WTC11 (cell line): ENCODE measurements around the gene CCNJ. TPM values are rescaled to one million over a fixed set of nuclear protein-coding genes. Genes with fewer than 3 reads are reported as not detected.

Experiments
- ATAC-seq: fragments of 200-7000 bp; cut with Tn5 transposase; 2 replicates; pipeline ENCODE4 v1.10.0; 2021; ENCODE audit warnings: mild to moderate bottlenecking, moderate library complexity
- Bru-seq: library from RNA; stranded (reverse); fragments of 400-500 nt; gene quantifications from one replicate; lab custom pipeline; 2021; lab: Mats Ljungman, UMichigan
- CTCF ChIA-PET: fragments of 300-600 bp; sonication (Branson Sonifier 250); formaldehyde crosslinking; loops from one replicate; lab custom pipeline; 2021; ENCODE audit warnings: antibody characterized with exemption; lab: Charles Lee
- POLR2A ChIA-PET: fragments of 350-600 bp; sonication (Branson Sonifier 250); formaldehyde crosslinking; loops from one replicate; lab custom pipeline; 2021; ENCODE audit warnings: antibody characterized with exemption; lab: Charles Lee
- DNase-seq: peaks from one replicate; pipeline ENCODE4 v3.0.0; 2021; ENCODE audit warnings: low spot score
- H3K27ac Mint-ChIP-seq: 2 replicates; pipeline ENCODE4 v1.8.0; 2021; ENCODE audit warnings: mixed read lengths
- H3K27me3 Mint-ChIP-seq: 2 replicates; pipeline ENCODE4 v1.8.0; 2021; ENCODE audit warnings: low read depth, mild to moderate bottlenecking, moderate library complexity, mixed read lengths
- H3K36me3 Mint-ChIP-seq: 2 replicates; pipeline ENCODE4 v1.8.0; 2021; ENCODE audit warnings: mixed read lengths
- H3K4me1 Mint-ChIP-seq: 2 replicates; pipeline ENCODE4 v1.8.0; 2022; ENCODE audit warnings: mixed read lengths
- H3K4me3 Mint-ChIP-seq: 2 replicates; pipeline ENCODE4 v1.8.0; 2021; ENCODE audit warnings: mild to moderate bottlenecking, moderate library complexity, mixed read lengths
- H3K9me3 Mint-ChIP-seq: 2 replicates; pipeline ENCODE4 v1.8.0; 2021; ENCODE audit warnings: mixed read lengths
- CBFB ChIP-seq: sonication (generic); formaldehyde crosslinking; IDR thresholded peaks from 2 replicates; pipeline ENCODE4 v1.8.1; 2022; ENCODE audit warnings: mild to moderate bottlenecking, low read depth, missing genetic modification reagents
- CREB1 ChIP-seq: sonication (generic); formaldehyde crosslinking; IDR thresholded peaks from 2 replicates; pipeline ENCODE4 v1.8.0; 2023; ENCODE audit warnings: mild to moderate bottlenecking, missing genetic modification reagents
- E2F4 ChIP-seq: sonication (generic); formaldehyde crosslinking; IDR thresholded peaks from 2 replicates; pipeline ENCODE4 v1.8.1; 2022; ENCODE audit warnings: low read depth, mild to moderate bottlenecking, moderate library complexity, missing genetic modification reagents, borderline replicate concordance
- FOXJ3 ChIP-seq: sonication (generic); formaldehyde crosslinking; IDR thresholded peaks from 2 replicates; pipeline ENCODE4 v1.9.0; 2021; ENCODE audit warnings: missing genetic modification reagents, mild to moderate bottlenecking, borderline replicate concordance
- IRF2 ChIP-seq: sonication (generic); formaldehyde crosslinking; IDR thresholded peaks from 2 replicates; pipeline ENCODE4 v1.8.0; 2022; ENCODE audit warnings: low read depth, missing genetic modification reagents, borderline replicate concordance
- JAZF1 ChIP-seq: fragments of 250-450 bp; sonication (Bioruptor Pico); IDR thresholded peaks from 2 replicates; pipeline ENCODE4 v1.9.0; 2021; ENCODE audit warnings: moderate library complexity, mild to moderate bottlenecking, inconsistent platforms
- JUN ChIP-seq: sonication (generic); formaldehyde crosslinking; IDR thresholded peaks from 2 replicates; pipeline ENCODE4 v1.8.0; 2023; ENCODE audit warnings: mild to moderate bottlenecking, missing genetic modification reagents
- MXD4 ChIP-seq: fragments of 250-450 bp; sonication (Bioruptor Pico); IDR thresholded peaks from 2 replicates; pipeline ENCODE4 v1.8.0; 2021; ENCODE audit warnings: mild to moderate bottlenecking, moderate library complexity, borderline replicate concordance
- MYBL2 ChIP-seq: sonication (generic); formaldehyde crosslinking; IDR thresholded peaks from 2 replicates; pipeline ENCODE4 v1.8.1; 2023; ENCODE audit warnings: mild to moderate bottlenecking, moderate library complexity, missing genetic modification reagents
- NFATC4 ChIP-seq: fragments of 250-450 bp; sonication (Bioruptor Pico); IDR thresholded peaks from 2 replicates; pipeline ENCODE4 v1.9.0; 2021; ENCODE audit warnings: mild to moderate bottlenecking
- NR1H2 ChIP-seq: sonication (generic); formaldehyde crosslinking; IDR thresholded peaks from 2 replicates; pipeline ENCODE4 v1.9.0; 2021; ENCODE audit warnings: mild to moderate bottlenecking, moderate library complexity, missing genetic modification reagents
- OVOL2 ChIP-seq: fragments of 250-450 bp; sonication (Bioruptor Pico); IDR thresholded peaks from 2 replicates; pipeline ENCODE4 v1.9.0; 2021; ENCODE audit warnings: mild to moderate bottlenecking, borderline replicate concordance
- PRRX2 ChIP-seq: fragments of 250-450 bp; sonication (Bioruptor Pico); IDR thresholded peaks from 2 replicates; pipeline ENCODE4 v1.8.0; 2021; ENCODE audit warnings: mild to moderate bottlenecking
- RELA ChIP-seq: sonication (generic); formaldehyde crosslinking; IDR thresholded peaks from 2 replicates; pipeline ENCODE4 v1.8.1; 2022; ENCODE audit warnings: missing genetic modification reagents, mild to moderate bottlenecking, borderline replicate concordance
- RORB ChIP-seq: fragments of 250-450 bp; sonication (Bioruptor Pico); IDR thresholded peaks from 2 replicates; pipeline ENCODE4 v1.9.0; 2021; ENCODE audit warnings: mild to moderate bottlenecking
- SMAD4 ChIP-seq: sonication (generic); formaldehyde crosslinking; IDR thresholded peaks from 2 replicates; pipeline ENCODE4 v1.8.0; 2022; ENCODE audit warnings: mild to moderate bottlenecking, missing genetic modification reagents
- TEAD1 ChIP-seq: sonication (generic); formaldehyde crosslinking; IDR thresholded peaks from 2 replicates; pipeline ENCODE4 v1.8.0; 2022; ENCODE audit warnings: mild to moderate bottlenecking, missing genetic modification reagents
- TEAD4 ChIP-seq: sonication (generic); formaldehyde crosslinking; IDR thresholded peaks from 2 replicates; pipeline ENCODE4 v1.8.0; 2022; ENCODE audit warnings: mild to moderate bottlenecking, missing genetic modification reagents
- TP53 ChIP-seq: sonication (generic); formaldehyde crosslinking; IDR thresholded peaks from 2 replicates; pipeline ENCODE4 v1.8.1; 2023; ENCODE audit warnings: mild to moderate bottlenecking, missing genetic modification reagents
- USF1 ChIP-seq: sonication (generic); formaldehyde crosslinking; IDR thresholded peaks from 2 replicates; pipeline ENCODE4 v1.8.0; 2022; ENCODE audit warnings: mild to moderate bottlenecking, missing genetic modification reagents
- ZBTB21 ChIP-seq: sonication (generic); formaldehyde crosslinking; IDR thresholded peaks from 2 replicates; pipeline ENCODE4 v1.8.1; 2023; ENCODE audit warnings: mild to moderate bottlenecking, missing genetic modification reagents, borderline replicate concordance
- ZBTB43 ChIP-seq: sonication (generic); formaldehyde crosslinking; IDR thresholded peaks from 2 replicates; pipeline ENCODE4 v1.8.1; 2023; ENCODE audit warnings: mild to moderate bottlenecking, missing genetic modification reagents
- ZNF263 ChIP-seq: sonication (generic); formaldehyde crosslinking; IDR thresholded peaks from 2 replicates; pipeline ENCODE4 v1.8.1; 2022; ENCODE audit warnings: low read depth, mild to moderate bottlenecking, moderate library complexity, missing genetic modification reagents
- ZSCAN18 ChIP-seq: fragments of 250-450 bp; sonication (Bioruptor Pico); IDR thresholded peaks from 2 replicates; pipeline ENCODE4 v2.1.2; 2022; ENCODE audit warnings: mild to moderate bottlenecking, moderate library complexity
- long read RNA-seq, 3 experiments: library from RNA in 1 of 3; library from capped mRNA in 1 of 3; library from polyadenylated mRNA in 1 of 3; unstranded in 2 of 3; stranded (forward) in 1 of 3; transcript quantifications; one replicate each; pipeline ENCODE4 v2.0.0, GENCODE V29; 2021
- total RNA-seq: library from RNA; stranded (reverse); gene quantifications from 3 replicates; pipeline ENCODE4 v1.2.3, GENCODE V29; 2021
- TF ChIP-seq, protein P1 (sequence below): sonication (generic); formaldehyde crosslinking; conservative IDR thresholded peaks from 2 replicates; pipeline ENCODE4 v1.8.1; 2023; ENCODE audit warnings: mild to moderate bottlenecking, low read depth, missing genetic modification reagents, moderate library complexity
- TF ChIP-seq, protein P2 (sequence below): sonication (generic); formaldehyde crosslinking; IDR thresholded peaks from 2 replicates; pipeline ENCODE4 v1.8.1; 2022; ENCODE audit warnings: missing genetic modification reagents, borderline replicate concordance
- TF ChIP-seq, protein P3 (sequence below): fragments of 250-450 bp; sonication (Bioruptor Pico); IDR thresholded peaks from 2 replicates; pipeline ENCODE4 v1.9.0; 2021; ENCODE audit warnings: mild to moderate bottlenecking

Gene CCNJ
- 25.7 to 27.3 TPM (median 27.1 TPM) in 3 replicates for total RNA-seq
- percentile 96 among the genes with signal in this experiment for Bru-seq, nascent RNA
- long read RNA-seq, experiment 1, full-length matches to known transcripts = 141 of 199 reads
- long read RNA-seq, experiment 1, partial matches to known transcripts = 34 of 199 reads
- long read RNA-seq, experiment 1, other reads (novel, unspliced or antisense) = 24 of 199 reads
- long read RNA-seq, experiment 2, full-length matches to known transcripts = 10 of 35 reads
- long read RNA-seq, experiment 2, partial matches to known transcripts = 22 of 35 reads
- long read RNA-seq, experiment 2, other reads (novel, unspliced or antisense) = 3 of 35 reads
- long read RNA-seq, experiment 3, partial matches to known transcripts = 5 of 5 reads
- long read RNA-seq, experiment 3, other reads (novel, unspliced or antisense) = 0 of 5 reads

- ChIA-PET CTCF (no interaction called here), POLR2A (interaction anchor here (0.7 to 1.8 kb wide), 2 partner anchors 87 to 668 kb away, joined by 5 to 9 read pairs; partner anchors contain the start of gene ZNF518A)
- DNase-seq (peak; percentile 88), ATAC-seq (peak; percentile 93)
- Mint-ChIP-seq H3K9me3 (peaks cover 5% of the 10 kb centered on the region), H3K36me3 (peaks cover 23% of the 10 kb centered on the region), H3K27me3 (peaks cover 19% of the 10 kb centered on the region), H3K4me1 (peaks cover 28% of the 10 kb centered on the region), H3K4me3 (peak within 1 kb of the TSS; percentile 89), H3K27ac (peak within 1 kb of the TSS; percentile 38; the same call in 1 of the 2 replicates)
- TF ChIP-seq, protein P1, sequence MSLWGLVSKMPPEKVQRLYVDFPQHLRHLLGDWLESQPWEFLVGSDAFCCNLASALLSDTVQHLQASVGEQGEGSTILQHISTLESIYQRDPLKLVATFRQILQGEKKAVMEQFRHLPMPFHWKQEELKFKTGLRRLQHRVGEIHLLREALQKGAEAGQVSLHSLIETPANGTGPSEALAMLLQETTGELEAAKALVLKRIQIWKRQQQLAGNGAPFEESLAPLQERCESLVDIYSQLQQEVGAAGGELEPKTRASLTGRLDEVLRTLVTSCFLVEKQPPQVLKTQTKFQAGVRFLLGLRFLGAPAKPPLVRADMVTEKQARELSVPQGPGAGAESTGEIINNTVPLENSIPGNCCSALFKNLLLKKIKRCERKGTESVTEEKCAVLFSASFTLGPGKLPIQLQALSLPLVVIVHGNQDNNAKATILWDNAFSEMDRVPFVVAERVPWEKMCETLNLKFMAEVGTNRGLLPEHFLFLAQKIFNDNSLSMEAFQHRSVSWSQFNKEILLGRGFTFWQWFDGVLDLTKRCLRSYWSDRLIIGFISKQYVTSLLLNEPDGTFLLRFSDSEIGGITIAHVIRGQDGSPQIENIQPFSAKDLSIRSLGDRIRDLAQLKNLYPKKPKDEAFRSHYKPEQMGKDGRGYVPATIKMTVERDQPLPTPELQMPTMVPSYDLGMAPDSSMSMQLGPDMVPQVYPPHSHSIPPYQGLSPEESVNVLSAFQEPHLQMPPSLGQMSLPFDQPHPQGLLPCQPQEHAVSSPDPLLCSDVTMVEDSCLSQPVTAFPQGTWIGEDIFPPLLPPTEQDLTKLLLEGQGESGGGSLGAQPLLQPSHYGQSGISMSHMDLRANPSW (CRISPR knock-in tag) = 0 out of 2 replicates have a peak, but pooled peaks have one; percentile 56
- TF ChIP-seq IRF2 (CRISPR knock-in tag) (no peak), CREB1 (CRISPR knock-in tag) (no peak), TEAD1 (CRISPR knock-in tag) (peak; percentile 97), E2F4 (CRISPR knock-in tag) (peak; percentile 77), ZBTB43 (CRISPR knock-in tag) (peak; percentile 54; the same call in 1 of the 2 replicates), MXD4 (CRISPR knock-in tag) (no peak), CBFB (CRISPR knock-in tag) (peak; percentile 56; the same call in 1 of the 2 replicates), TP53 (peak; percentile 95), ZBTB21 (peak; percentile 63; the same call in 1 of the 2 replicates), ZNF263 (CRISPR knock-in tag) (no peak), ZSCAN18 (CRISPR knock-in tag) (no peak), TEAD4 (peak; percentile 80), JAZF1 (no peak), NFATC4 (no peak), OVOL2 (no peak), JUN (peak; percentile 83), FOXJ3 (CRISPR knock-in tag) (no peak), RELA (CRISPR knock-in tag) (peak; percentile 95), PRRX2 (CRISPR knock-in tag) (no peak), RORB (CRISPR knock-in tag) (no peak), USF1 (CRISPR knock-in tag) (peak; percentile 66), NR1H2 (CRISPR knock-in tag) (no peak), MYBL2 (peak; percentile 47; the same call in 1 of the 2 replicates), SMAD4 (CRISPR knock-in tag) (peak; percentile 55; the same call in 1 of the 2 replicates)
- TF ChIP-seq, protein P2, sequence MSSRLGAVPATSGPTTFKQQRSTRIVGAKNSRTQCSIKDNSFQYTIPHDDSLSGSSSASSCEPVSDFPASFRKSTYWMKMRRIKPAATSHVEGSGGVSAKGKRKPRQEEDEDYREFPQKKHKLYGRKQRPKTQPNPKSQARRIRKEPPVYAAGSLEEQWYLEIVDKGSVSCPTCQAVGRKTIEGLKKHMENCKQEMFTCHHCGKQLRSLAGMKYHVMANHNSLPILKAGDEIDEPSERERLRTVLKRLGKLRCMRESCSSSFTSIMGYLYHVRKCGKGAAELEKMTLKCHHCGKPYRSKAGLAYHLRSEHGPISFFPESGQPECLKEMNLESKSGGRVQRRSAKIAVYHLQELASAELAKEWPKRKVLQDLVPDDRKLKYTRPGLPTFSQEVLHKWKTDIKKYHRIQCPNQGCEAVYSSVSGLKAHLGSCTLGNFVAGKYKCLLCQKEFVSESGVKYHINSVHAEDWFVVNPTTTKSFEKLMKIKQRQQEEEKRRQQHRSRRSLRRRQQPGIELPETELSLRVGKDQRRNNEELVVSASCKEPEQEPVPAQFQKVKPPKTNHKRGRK (CRISPR knock-in tag) = no peak
- TF ChIP-seq, protein P3, sequence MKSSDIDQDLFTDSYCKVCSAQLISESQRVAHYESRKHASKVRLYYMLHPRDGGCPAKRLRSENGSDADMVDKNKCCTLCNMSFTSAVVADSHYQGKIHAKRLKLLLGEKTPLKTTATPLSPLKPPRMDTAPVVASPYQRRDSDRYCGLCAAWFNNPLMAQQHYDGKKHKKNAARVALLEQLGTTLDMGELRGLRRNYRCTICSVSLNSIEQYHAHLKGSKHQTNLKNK (CRISPR knock-in tag) = no peak
These were observed at the start of gene CCNJ for GRCh38 chr10:96043033-96043892. Gene CCNJ, plus strand, starts transcription at chr10:96043583. Its CDS starts 811 bp downstream, at chr10:96044394.
